WTC11 (cell line): ENCODE measurements around the gene ST3GAL5. TPM values are rescaled to one million over a fixed set of nuclear protein-coding genes. Genes with fewer than 3 reads are reported as not detected.
"Not testable (repeated sequence)": the region's sequence is repeated elsewhere in the genome, so short reads cannot be mapped to it uniquely, and the experiment has no call there.

Source experiments
- ATAC-seq: fragments of 200-7000 bp; cut with Tn5 transposase; 2 replicates; pipeline ENCODE4 v1.10.0; 2021; ENCODE audit warnings: mild to moderate bottlenecking, moderate library complexity
- CTCF ChIA-PET: fragments of 300-600 bp; sonication (Branson Sonifier 250); formaldehyde crosslinking; loops from one replicate; lab custom pipeline; 2021; ENCODE audit warnings: antibody characterized with exemption; lab: Charles Lee
- POLR2A ChIA-PET: fragments of 350-600 bp; sonication (Branson Sonifier 250); formaldehyde crosslinking; loops from one replicate; lab custom pipeline; 2021; ENCODE audit warnings: antibody characterized with exemption; lab: Charles Lee
- DNase-seq: peaks from one replicate; pipeline ENCODE4 v3.0.0; 2021; ENCODE audit warnings: low spot score
- H3K27ac Mint-ChIP-seq: 2 replicates; pipeline ENCODE4 v1.8.0; 2021; ENCODE audit warnings: mixed read lengths
- H3K27me3 Mint-ChIP-seq: 2 replicates; pipeline ENCODE4 v1.8.0; 2021; ENCODE audit warnings: low read depth, mild to moderate bottlenecking, moderate library complexity, mixed read lengths
- H3K36me3 Mint-ChIP-seq: 2 replicates; pipeline ENCODE4 v1.8.0; 2021; ENCODE audit warnings: mixed read lengths
- H3K4me1 Mint-ChIP-seq: 2 replicates; pipeline ENCODE4 v1.8.0; 2022; ENCODE audit warnings: mixed read lengths
- H3K4me3 Mint-ChIP-seq: 2 replicates; pipeline ENCODE4 v1.8.0; 2021; ENCODE audit warnings: mild to moderate bottlenecking, moderate library complexity, mixed read lengths
- H3K9me3 Mint-ChIP-seq: 2 replicates; pipeline ENCODE4 v1.8.0; 2021; ENCODE audit warnings: mixed read lengths
- FOXK1 ChIP-seq: sonication (generic); formaldehyde crosslinking; IDR thresholded peaks from 2 replicates; pipeline ENCODE4 v1.8.0; 2022; ENCODE audit warnings: mild to moderate bottlenecking, moderate library complexity, missing genetic modification reagents
- GRHL2 ChIP-seq: fragments of 250-450 bp; sonication (Bioruptor Pico); IDR thresholded peaks from 2 replicates; pipeline ENCODE4 v1.8.0; 2022; ENCODE audit warnings: mild to moderate bottlenecking, moderate library complexity; ENCODE audit not compliant: insufficient replicate concordance, severe bottlenecking
- GTF2I ChIP-seq: fragments of 250-450 bp; sonication (Bioruptor Pico); conservative IDR thresholded peaks from 2 replicates; pipeline ENCODE4 v1.4.0; 2021; ENCODE audit warnings: mild to moderate bottlenecking
- JAZF1 ChIP-seq: fragments of 250-450 bp; sonication (Bioruptor Pico); IDR thresholded peaks from 2 replicates; pipeline ENCODE4 v1.9.0; 2021; ENCODE audit warnings: moderate library complexity, mild to moderate bottlenecking, inconsistent platforms
- KAT7 ChIP-seq: sonication (generic); formaldehyde crosslinking; IDR thresholded peaks from 2 replicates; pipeline ENCODE4 v1.8.1; 2023; ENCODE audit warnings: missing genetic modification reagents, mild to moderate bottlenecking, borderline replicate concordance
- PRRX2 ChIP-seq: fragments of 250-450 bp; sonication (Bioruptor Pico); IDR thresholded peaks from 2 replicates; pipeline ENCODE4 v1.8.0; 2021; ENCODE audit warnings: mild to moderate bottlenecking
- ZBTB21 ChIP-seq: sonication (generic); formaldehyde crosslinking; IDR thresholded peaks from 2 replicates; pipeline ENCODE4 v1.8.1; 2023; ENCODE audit warnings: mild to moderate bottlenecking, missing genetic modification reagents, borderline replicate concordance
- ZNF121 ChIP-seq: sonication (generic); formaldehyde crosslinking; IDR thresholded peaks from 2 replicates; pipeline ENCODE4 v1.8.0; 2023; ENCODE audit warnings: missing genetic modification reagents
- ZNF423 ChIP-seq: fragments of 250-450 bp; sonication (Bioruptor Pico); IDR thresholded peaks from 2 replicates; pipeline ENCODE4 v2.1.2; 2022; ENCODE audit warnings: mild to moderate bottlenecking, moderate library complexity
- ZNF671 ChIP-seq: fragments of 250-450 bp; sonication (Bioruptor Pico); IDR thresholded peaks from 2 replicates; pipeline ENCODE4 v1.8.0; 2021; ENCODE audit warnings: mild to moderate bottlenecking
- total RNA-seq: library from RNA; stranded (reverse); gene quantifications from 3 replicates; pipeline ENCODE4 v1.2.3, GENCODE V29; 2021
- TF ChIP-seq, protein P1 (sequence below): sonication (generic); formaldehyde crosslinking; conservative IDR thresholded peaks from 2 replicates; pipeline ENCODE4 v1.8.1; 2023; ENCODE audit warnings: mild to moderate bottlenecking, low read depth, missing genetic modification reagents, moderate library complexity
- TF ChIP-seq, protein P2 (sequence below): fragments of 250-450 bp; sonication (Bioruptor Pico); IDR thresholded peaks from 2 replicates; pipeline ENCODE4 v1.9.0; 2021; ENCODE audit warnings: moderate library complexity, mild to moderate bottlenecking, inconsistent platforms, borderline replicate concordance
- TF ChIP-seq, protein P3 (sequence below): sonication (generic); formaldehyde crosslinking; IDR thresholded peaks from 2 replicates; pipeline ENCODE4 v1.8.0; 2022; ENCODE audit warnings: mild to moderate bottlenecking, missing genetic modification reagents
- TF ChIP-seq, protein P4 (sequence below): sonication (generic); formaldehyde crosslinking; IDR thresholded peaks from 2 replicates; pipeline ENCODE4 v1.8.1; 2023; ENCODE audit warnings: mild to moderate bottlenecking, moderate library complexity, missing genetic modification reagents
- TF ChIP-seq, protein P5 (sequence below): fragments of 250-450 bp; sonication (Bioruptor Pico); IDR thresholded peaks from 2 replicates; pipeline ENCODE4 v1.8.0; 2021; ENCODE audit warnings: mild to moderate bottlenecking

The ST3GAL5 gene
- total RNA-seq, 1 experiment from 2014 or later = 5.9 TPM

DNA sequence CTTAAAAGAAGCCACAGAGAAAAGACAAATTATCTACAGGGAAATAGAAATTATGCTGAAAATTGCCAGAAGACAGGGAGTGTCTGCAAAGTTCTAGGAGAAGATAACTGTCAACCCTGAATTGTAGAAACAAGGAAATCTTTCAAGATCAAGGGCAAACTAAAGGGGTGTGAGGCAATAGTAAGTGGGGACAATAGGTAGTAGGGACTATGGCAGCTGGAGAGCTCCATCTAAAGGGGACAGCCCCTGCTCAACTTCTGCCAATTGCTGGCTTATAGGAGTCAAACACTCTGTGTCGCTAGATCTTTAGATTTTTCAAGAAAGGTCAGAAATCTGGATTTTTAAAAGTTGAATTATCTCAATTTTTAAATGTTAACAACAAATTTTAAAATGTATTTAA, 10.1 kb upstream of the ST3GAL5 start (continued):
- TF ChIP-seq PRRX2 (CRISPR knock-in tag) = no peak
- TF ChIP-seq ZNF671 (CRISPR knock-in tag) = no peak
- TF ChIP-seq ZBTB21 (CRISPR knock-in tag) = no peak
- no peak for TF ChIP-seq ZNF423
- TF ChIP-seq, protein P1, sequence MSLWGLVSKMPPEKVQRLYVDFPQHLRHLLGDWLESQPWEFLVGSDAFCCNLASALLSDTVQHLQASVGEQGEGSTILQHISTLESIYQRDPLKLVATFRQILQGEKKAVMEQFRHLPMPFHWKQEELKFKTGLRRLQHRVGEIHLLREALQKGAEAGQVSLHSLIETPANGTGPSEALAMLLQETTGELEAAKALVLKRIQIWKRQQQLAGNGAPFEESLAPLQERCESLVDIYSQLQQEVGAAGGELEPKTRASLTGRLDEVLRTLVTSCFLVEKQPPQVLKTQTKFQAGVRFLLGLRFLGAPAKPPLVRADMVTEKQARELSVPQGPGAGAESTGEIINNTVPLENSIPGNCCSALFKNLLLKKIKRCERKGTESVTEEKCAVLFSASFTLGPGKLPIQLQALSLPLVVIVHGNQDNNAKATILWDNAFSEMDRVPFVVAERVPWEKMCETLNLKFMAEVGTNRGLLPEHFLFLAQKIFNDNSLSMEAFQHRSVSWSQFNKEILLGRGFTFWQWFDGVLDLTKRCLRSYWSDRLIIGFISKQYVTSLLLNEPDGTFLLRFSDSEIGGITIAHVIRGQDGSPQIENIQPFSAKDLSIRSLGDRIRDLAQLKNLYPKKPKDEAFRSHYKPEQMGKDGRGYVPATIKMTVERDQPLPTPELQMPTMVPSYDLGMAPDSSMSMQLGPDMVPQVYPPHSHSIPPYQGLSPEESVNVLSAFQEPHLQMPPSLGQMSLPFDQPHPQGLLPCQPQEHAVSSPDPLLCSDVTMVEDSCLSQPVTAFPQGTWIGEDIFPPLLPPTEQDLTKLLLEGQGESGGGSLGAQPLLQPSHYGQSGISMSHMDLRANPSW = no peak
- TF ChIP-seq FOXK1 (CRISPR knock-in tag) = no peak
- no peak for TF ChIP-seq GTF2I
- TF ChIP-seq, protein P2, sequence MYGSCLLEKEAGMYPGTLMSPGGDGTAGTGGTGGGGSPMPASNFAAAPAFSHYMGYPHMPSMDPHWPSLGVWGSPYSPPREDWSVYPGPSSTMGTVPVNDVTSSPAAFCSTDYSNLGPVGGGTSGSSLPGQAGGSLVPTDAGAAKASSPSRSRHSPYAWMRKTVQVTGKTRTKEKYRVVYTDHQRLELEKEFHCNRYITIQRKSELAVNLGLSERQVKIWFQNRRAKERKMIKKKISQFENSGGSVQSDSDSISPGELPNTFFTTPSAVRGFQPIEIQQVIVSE (CRISPR knock-in tag) = no peak
- TF ChIP-seq ZNF121 (CRISPR knock-in tag) = no peak
- TF ChIP-seq, protein P3, sequence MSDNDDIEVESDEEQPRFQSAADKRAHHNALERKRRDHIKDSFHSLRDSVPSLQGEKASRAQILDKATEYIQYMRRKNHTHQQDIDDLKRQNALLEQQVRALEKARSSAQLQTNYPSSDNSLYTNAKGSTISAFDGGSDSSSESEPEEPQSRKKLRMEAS (CRISPR knock-in tag) = no peak
- TF ChIP-seq GRHL2 = no peak
- TF ChIP-seq, protein P4, sequence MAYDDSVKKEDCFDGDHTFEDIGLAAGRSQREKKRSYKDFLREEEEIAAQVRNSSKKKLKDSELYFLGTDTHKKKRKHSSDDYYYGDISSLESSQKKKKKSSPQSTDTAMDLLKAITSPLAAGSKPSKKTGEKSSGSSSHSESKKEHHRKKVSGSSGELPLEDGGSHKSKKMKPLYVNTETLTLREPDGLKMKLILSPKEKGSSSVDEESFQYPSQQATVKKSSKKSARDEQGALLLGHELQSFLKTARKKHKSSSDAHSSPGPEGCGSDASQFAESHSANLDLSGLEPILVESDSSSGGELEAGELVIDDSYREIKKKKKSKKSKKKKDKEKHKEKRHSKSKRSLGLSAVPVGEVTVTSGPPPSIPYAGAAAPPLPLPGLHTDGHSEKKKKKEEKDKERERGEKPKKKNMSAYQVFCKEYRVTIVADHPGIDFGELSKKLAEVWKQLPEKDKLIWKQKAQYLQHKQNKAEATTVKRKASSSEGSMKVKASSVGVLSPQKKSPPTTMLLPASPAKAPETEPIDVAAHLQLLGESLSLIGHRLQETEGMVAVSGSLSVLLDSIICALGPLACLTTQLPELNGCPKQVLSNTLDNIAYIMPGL (CRISPR knock-in tag) = no peak
- TF ChIP-seq, protein P5, sequence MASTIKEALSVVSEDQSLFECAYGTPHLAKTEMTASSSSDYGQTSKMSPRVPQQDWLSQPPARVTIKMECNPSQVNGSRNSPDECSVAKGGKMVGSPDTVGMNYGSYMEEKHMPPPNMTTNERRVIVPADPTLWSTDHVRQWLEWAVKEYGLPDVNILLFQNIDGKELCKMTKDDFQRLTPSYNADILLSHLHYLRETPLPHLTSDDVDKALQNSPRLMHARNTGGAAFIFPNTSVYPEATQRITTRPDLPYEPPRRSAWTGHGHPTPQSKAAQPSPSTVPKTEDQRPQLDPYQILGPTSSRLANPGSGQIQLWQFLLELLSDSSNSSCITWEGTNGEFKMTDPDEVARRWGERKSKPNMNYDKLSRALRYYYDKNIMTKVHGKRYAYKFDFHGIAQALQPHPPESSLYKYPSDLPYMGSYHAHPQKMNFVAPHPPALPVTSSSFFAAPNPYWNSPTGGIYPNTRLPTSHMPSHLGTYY (CRISPR knock-in tag) = no peak

DNA sequence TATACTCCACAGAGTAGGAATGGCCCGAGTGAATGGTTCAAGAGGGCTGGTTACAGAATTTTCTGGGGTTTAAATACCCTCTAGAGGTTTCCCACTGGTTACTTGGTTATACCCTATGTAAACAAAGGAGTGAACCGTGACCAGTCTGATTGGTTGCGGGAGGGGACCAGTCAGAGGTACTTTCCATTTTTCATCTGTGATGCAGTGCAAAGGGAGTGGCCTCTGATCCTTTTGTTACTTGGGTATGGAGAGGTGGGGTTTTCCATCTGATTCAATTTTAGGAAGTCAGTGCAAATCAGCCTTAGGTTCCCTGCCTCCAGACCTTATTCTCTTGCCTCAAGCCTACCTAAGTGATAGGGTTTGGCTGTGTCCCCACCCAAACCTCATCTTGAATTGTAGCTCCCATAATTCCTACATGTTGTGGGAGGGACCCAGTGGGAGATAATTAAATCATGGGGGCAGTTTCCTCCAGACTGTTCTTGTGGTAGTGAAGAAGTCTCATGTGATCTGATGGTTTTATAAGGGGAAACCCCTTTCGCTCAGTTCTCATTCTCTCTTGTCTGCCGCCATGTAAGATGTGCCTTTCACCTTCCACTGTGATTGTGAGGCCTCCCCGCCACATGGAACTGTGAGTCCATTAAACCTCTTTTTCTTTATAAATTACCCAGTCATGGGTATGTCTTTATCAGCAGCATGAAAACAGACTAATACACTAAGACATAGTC, 5.9 kb upstream of the ST3GAL5 start:
- ATAC-seq, H3K4me3 Mint-ChIP-seq: not testable (repeated sequence)

DNA sequence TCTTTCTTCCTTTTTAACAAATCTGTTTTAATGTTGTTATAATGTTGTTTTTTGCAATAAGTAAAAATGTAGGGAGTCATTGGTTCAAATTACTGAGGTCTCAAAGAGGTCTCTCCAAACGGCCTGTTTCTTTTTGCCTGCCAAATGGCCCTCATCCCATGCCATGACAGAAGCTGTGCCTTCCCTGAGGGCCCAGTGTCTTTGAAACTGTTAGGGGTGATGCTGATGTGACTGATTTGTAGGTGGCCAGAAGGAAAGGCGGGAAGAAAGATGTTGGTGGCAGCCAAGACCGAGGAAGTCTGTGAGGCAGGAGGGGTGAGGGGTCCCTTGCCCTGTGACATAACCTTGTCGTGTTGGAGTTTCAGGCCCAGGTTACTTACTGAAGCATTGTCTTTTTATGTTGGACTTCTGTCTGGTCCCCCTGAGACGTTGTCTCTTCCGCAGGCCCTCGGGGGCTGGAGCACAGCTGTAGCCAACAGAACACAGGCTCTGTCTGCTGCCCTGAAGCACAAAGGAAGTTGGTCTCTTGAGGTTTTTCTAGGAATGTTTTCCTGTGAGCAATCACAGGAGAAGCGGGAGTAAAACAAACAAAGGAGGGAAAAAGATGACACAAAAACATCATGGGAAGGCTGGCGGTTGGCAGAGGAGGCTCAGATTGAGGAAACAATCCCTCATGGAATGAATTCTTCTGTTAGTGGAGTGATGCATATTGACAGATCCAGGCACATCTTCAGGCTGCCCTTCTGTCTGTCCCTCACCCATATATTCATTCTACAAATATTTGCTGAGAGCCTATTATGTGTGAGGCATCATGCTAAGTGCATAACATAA, 4.9 kb upstream of the ST3GAL5 start:
- Mint-ChIP-seq H3K36me3 (no peaks in the 10 kb centered on the region), H3K4me1 (peaks cover 13% of the 10 kb centered on the region), H3K27ac (no peak overlapping the region), H3K27me3 (peaks cover 16% of the 10 kb centered on the region), H3K4me3 (no peak overlapping the region), H3K9me3 (peaks cover 14% of the 10 kb centered on the region)
- DNase-seq = no peak
- CTCF ChIA-PET = interaction anchor here (1.3 kb wide), 1 partner anchor 66 kb away, joined by 3 read pairs; no protein-coding TSS in a partner anchor
- TF ChIP-seq JAZF1 = no peak
- no peak for TF ChIP-seq KAT7
- no peak for ATAC-seq
- POLR2A ChIA-PET = no interaction called here

More for the DNA sequence above, 5.9 kb upstream of the ST3GAL5 start:
- H3K27me3 Mint-ChIP-seq, H3K27ac Mint-ChIP-seq, CTCF ChIA-PET, DNase-seq, H3K4me1 Mint-ChIP-seq, POLR2A ChIA-PET, H3K36me3 Mint-ChIP-seq: not testable (repeated sequence)
- peaks cover 16% of the 10 kb centered on the region for H3K9me3 Mint-ChIP-seq
